ENCODE data around the gene ZNF217. TPM values are rescaled to one million over a fixed set of nuclear protein-coding genes. Genes with fewer than 3 reads are reported as not detected.
"Not testable (repeated sequence)": the region's sequence is repeated elsewhere in the genome, so short reads cannot be mapped to it uniquely, and the experiment has no call there.

The ZNF217 gene
- total RNA-seq, 6 donors from 2014 or later, result 18.7 to 38.4 (median 33.9) TPM

DNA sequence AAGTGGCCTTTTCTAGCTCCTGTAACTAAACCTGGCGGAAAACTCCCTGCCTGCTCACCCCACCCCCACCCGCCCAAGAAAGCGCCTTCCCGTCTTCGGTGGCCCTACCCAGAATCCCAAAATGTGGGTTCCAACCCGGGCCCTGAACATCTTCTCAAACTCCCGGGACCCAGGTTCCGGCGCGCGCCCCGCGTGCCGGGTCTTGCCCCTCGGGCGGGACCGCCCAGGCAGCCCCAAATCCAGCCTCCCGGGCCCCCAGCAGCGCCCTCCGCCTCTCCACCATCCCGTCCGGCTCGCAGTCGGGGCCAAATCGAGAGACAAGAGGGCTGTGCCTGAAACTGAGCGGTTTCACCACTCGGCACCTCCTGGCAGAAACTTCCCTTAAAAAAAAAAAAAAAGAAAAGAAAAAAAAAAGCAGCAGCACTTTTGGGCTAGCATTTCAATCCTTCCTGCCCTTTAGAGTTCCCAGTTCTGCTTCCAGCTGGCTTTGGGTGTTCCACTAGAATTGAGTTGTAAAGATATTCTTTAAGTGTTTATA, 1.1 kb downstream of the ZNF217 start:
- not testable (repeated sequence) for H3K36me3 ChIP-seq, H3K9me3 ChIP-seq, H3K27me3 ChIP-seq
- WGBS, 2 donors, result 0% methylated on average over 18 to 27 of the region's 27 CpGs
- DNase-seq, result peak; percentile 36 to 94
- TF ChIP-seq POLR2AphosphoS5 (IDR thresholded peaks at IDR 0.05) (peak in 1 of 2 donors; percentile 45), POLR2A (IDR thresholded peaks at IDR 0.05) (peak in 2 of 4 donors; percentile 41 to 42)
- peak; percentile 27 to 68 for ATAC-seq (ENCODE audit: low FRiP score in 2 of 2)
- Histone ChIP-seq H3K27ac (peak overlapping the region; percentile 98 to 99 (median 98)), H3K4me3 (peak overlapping the region; percentile 62 to 82 (median 72)), H3K4me1 (peaks cover 8 to 26% (median 10%) of the 10 kb centered on the region in 4 donors)

DNA sequence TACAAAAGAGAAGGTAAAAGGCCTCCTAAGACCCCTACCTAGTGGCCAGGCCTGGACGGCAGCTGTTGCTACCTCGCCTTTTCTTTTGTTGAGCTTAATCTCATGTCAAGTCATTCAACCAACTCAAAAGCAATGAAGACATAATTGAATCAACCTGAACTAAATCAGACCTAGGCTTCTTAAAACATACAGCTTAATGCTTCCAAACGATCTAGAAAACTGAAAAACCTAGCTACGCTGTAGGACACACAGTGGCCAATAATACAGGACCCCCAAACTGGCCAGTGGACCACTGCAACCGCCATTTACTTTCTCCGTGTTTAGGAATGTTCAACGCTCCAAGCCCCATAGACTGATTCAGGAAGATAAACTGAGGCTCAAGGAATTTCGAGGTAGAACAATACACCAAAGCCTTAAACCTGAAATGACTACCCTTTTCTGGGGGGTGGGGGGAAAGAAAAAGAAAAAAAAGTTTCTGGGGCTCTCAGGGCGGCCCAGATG, 1.6 kb downstream of the ZNF217 start:
- H3K27ac ChIP-seq, result peak overlapping the region; percentile 98 to 99 (median 98)
- ATAC-seq (ENCODE audit: low FRiP score in 2 of 2); DNase-seq; H3K9me3 ChIP-seq; H3K36me3 ChIP-seq; H3K27me3 ChIP-seq: not testable (repeated sequence)
- peaks cover 8 to 23% (median 10%) of the 10 kb centered on the region in 4 donors for H3K4me1 ChIP-seq
- TF ChIP-seq POLR2AphosphoS5 (IDR thresholded peaks at IDR 0.05), result peak in 1 of 2 donors; percentile 5
- WGBS, 2 donors, result 25 to 35% methylated on average over 8 to 9 of the region's 9 CpGs
- H3K4me3 ChIP-seq, result peak overlapping the region; percentile 31 to 82 (median 65)

GRCh38 chr20:53591206-53591741, 2.4 kb downstream of the ZNF217 start:
- not testable (repeated sequence) for H3K9me3 ChIP-seq; DNase-seq; H3K36me3 ChIP-seq; H3K27me3 ChIP-seq; ATAC-seq (ENCODE audit: low FRiP score in 2 of 2)
- 19 to 28% methylated on average over 4 of the region's 4 CpGs for WGBS, 2 donors
- Histone ChIP-seq H3K4me3 (peak overlapping the region; percentile 28 to 82 (median 65)), H3K27ac (peak overlapping the region; percentile 98 to 99 (median 98)), H3K4me1 (peaks cover 8 to 25% (median 12%) of the 10 kb centered on the region in 4 donors)

DNA sequence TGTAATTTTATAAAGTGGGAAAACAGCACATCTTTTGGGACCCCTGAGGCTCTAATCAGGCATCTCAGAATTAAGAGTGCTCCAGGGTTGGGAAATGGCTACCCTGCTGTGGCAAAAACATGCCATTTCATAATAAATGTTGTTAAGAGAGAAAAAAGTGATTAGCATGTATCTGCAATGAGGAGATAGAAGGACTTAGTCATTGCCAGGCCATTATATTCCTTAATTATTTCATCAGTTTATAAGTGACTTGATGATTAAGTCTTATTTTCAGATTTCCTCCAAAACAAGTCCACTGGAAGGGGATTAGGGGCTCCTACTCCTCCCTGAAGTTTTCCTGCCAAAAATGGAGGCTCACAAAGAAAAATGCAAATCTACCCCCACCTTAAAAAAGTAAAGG, 3.0 kb downstream of the ZNF217 start:
- Histone ChIP-seq H3K27ac (peak overlapping the region; percentile 98 to 99 (median 98)), H3K4me3 (peak overlapping the region in 1 of 4 donors; percentile 82), H3K4me1 (peaks cover 10 to 31% (median 16%) of the 10 kb centered on the region in 4 donors)
- not testable (repeated sequence) for H3K9me3 ChIP-seq; H3K27me3 ChIP-seq; H3K36me3 ChIP-seq; DNase-seq; ATAC-seq (ENCODE audit: low FRiP score in 2 of 2)

- H3K36me3 ChIP-seq; DNase-seq; H3K27me3 ChIP-seq; H3K9me3 ChIP-seq; ATAC-seq (ENCODE audit: low FRiP score in 2 of 2): not testable (repeated sequence)
- Histone ChIP-seq H3K27ac (peak overlapping the region; percentile 77 to 99 (median 98)), H3K4me3 (peak overlapping the region in 1 of 4 donors; percentile 19), H3K4me1 (peaks cover 14 to 34% (median 19%) of the 10 kb centered on the region in 4 donors)
- 50 to 64% methylated on average over 2 of the region's 2 CpGs for WGBS, 2 donors
Measured at GRCh38 chr20:53590122-53590521, 3.5 kb downstream of the ZNF217 start.

DNA sequence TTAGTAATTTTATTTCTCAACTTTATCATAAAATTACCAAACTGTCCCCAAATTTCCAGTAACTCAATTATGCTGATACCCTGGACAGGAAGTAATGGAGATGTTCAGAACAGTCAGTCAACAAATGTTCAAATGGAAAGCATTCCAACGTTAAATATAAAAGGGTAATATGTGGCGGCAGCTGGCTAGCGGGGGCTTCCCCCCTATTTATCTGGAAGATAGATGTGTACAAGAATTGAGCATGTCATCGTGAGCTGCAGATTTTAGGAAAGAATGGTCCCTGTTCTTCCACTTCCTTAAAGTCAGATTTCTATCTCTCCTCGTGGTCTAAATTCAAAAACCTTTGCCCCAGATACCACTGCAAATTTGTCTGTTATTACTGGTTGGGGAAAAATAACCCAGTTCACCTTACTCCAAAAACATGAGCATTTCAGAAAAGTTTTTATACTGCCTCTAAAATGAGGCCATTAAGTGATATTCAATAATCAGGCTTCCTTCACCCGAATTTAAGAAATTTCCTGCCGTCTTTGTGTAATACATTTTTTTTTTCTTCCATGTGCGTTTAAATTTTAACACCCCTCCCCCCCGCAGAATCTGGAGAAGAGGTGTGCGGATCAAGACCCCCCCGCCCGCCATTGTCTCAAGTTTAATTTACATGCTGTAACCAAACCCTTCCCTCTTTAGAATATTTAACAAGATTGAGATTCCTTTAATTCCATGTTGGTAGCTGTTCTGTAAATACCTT, 4.1 kb downstream of the ZNF217 start:
- Histone ChIP-seq H3K4me3 (peak overlapping the region in 1 of 4 donors; percentile 19), H3K27ac (peak overlapping the region; percentile 77 to 99 (median 98)), H3K4me1 (peaks cover 16 to 36% (median 20%) of the 10 kb centered on the region in 4 donors)
- not testable (repeated sequence) for H3K27me3 ChIP-seq; H3K9me3 ChIP-seq; H3K36me3 ChIP-seq; ATAC-seq (ENCODE audit: low FRiP score in 2 of 2); DNase-seq
- peak in 1 of 2 donors; percentile 73 for TF ChIP-seq POLR2AphosphoS5 (IDR thresholded peaks at IDR 0.05)
- peak in 1 of 4 donors; percentile 32 for TF ChIP-seq EP300 (IDR thresholded peaks at IDR 0.05)
- 26 to 34% methylated on average over 12 of the region's 12 CpGs for WGBS, 2 donors

GRCh38 chr20:53587157-53587703, 6.4 kb downstream of the ZNF217 start:
- not testable (repeated sequence) for H3K36me3 ChIP-seq; H3K9me3 ChIP-seq; H3K27me3 ChIP-seq; ATAC-seq (ENCODE audit: low FRiP score in 2 of 2); H3K4me3 ChIP-seq; DNase-seq
- Histone ChIP-seq H3K27ac (peak overlapping the region in 3 of 4 donors; percentile 16 to 99 (median 43)), H3K4me1 (peaks cover 28 to 53% (median 37%) of the 10 kb centered on the region in 4 donors)
- 100% methylated on average over 1 of the region's 1 CpG for WGBS, 2 donors

DNA sequence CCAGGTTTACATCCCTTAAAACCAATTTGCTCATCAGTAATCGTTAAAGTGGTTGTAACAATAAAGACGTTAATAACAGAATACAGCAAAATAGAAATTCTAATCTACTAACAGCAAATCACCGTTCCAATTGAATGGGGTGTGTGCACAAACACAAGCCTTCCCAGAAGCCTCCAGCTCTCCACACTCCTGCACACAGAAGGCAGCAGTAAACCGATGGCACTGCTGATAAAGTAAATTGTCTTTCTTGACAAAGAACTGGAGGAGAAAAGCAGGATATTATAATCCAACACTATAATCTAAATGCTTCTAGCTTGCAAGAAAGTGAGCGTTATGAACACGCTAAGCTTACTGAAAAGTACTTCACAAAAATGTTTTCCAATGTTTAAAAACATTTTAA, 7.0 kb downstream of the ZNF217 start:
- H3K27ac ChIP-seq, result peak overlapping the region; percentile 1 to 99 (median 56)

GRCh38 chr20:53585910-53586309, 7.7 kb downstream of the ZNF217 start:
- not testable (repeated sequence) for H3K4me3 ChIP-seq; ATAC-seq (ENCODE audit: low FRiP score in 2 of 2); H3K27me3 ChIP-seq; H3K9me3 ChIP-seq; DNase-seq
- WGBS, 2 donors, result 63 to 81% methylated on average over 5 of the region's 5 CpGs
- Histone ChIP-seq H3K4me1 (peaks cover 38 to 65% (median 46%) of the 10 kb centered on the region in 4 donors), H3K27ac (peak overlapping the region; percentile 1 to 99 (median 56)), H3K36me3 (peaks cover 0 to 19% (median 12%) of the 10 kb centered on the region in 4 donors)

More for the DNA sequence above, 7.0 kb downstream of the ZNF217 start:
- ATAC-seq (ENCODE audit: low FRiP score in 2 of 2) (no peak), DNase-seq (no peak)
- Histone ChIP-seq H3K36me3 (peaks cover 0 to 11% (median 6%) of the 10 kb centered on the region in 4 donors), H3K4me3 (no peak overlapping the region), H3K4me1 (peaks cover 34 to 59% (median 41%) of the 10 kb centered on the region in 4 donors), H3K9me3 (no peaks in the 10 kb centered on the region), H3K27me3 (no peaks in the 10 kb centered on the region)
- no peak for TF ChIP-seq CTCF (IDR thresholded peaks at IDR 0.05)
- 36 to 37% methylated on average over 6 of the region's 6 CpGs for WGBS, 2 donors

- ATAC-seq (ENCODE audit: low FRiP score in 2 of 2), result not testable (repeated sequence)
- 70 to 86% methylated on average over 6 of the region's 6 CpGs for WGBS, 2 donors
- peak overlapping the region; percentile 1 to 99 (median 56) for H3K27ac ChIP-seq
Measured at GRCh38 chr20:53585004-53585569, 8.6 kb downstream of the ZNF217 start.

More at GRCh38 chr20:53585004-53585569, 8.6 kb downstream of the ZNF217 start:
- H3K27me3 ChIP-seq, H3K4me3 ChIP-seq, H3K9me3 ChIP-seq, DNase-seq: not testable (repeated sequence)
- Histone ChIP-seq H3K4me1 (peaks cover 43 to 70% (median 53%) of the 10 kb centered on the region in 4 donors), H3K36me3 (peaks cover 0 to 25% (median 13%) of the 10 kb centered on the region in 4 donors)

Measured in upper lobe of left lung (tissue), 6 donors.